NCI-H1694 (cell line): ENCODE data around the gene MEF2C.
"Not testable (repeated sequence)": the region's sequence is repeated elsewhere in the genome, so short reads cannot be mapped to it uniquely, and the experiment has no call there.

ENCODE experiments used
- DNase-seq: peaks from one replicate; lab custom pipeline; 2025; lab: John Stamatoyannopoulos, UW

MEF2C gene

GRCh38 chr5:88798933-88799332 lies 84.1 kb downstream of the MEF2C start:
- DNase-seq: not testable (repeated sequence)

GRCh38 chr5:88793797-88794196 lies 89.2 kb downstream of the MEF2C start:
- DNase-seq: not testable (repeated sequence)

DNA sequence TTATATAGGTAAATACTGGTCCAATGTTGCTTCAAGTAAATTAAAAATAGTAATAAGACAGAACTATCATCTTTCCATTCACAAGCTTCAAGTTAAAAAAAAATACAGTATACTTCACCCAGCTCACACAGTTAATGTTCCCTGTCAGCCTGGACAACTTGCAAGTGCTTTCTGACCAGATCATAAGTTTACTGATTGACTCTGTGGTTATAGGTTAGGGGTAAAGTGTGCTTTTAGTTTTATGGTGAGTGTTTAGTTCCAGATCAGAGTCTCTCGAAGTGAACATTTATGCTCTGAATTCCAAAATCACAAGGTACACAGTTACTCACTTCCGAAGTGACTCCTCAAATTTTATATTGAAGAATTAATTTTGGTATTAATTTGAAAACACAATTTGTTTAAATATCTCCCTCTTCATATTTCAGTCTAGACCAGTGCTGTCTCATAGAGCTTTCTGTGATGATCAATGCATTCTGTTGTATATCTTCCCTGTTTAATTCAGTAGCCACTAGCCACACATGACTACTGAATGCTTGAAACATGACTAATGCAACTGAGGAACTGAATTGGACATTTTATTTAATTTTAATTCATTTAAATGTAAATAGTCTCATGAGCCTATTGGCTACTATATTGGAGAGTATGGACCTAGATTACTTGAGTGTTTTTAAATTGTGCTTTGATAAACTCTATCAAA lies 90.7 kb downstream of the MEF2C start:
- DNase-seq: no peak

DNA sequence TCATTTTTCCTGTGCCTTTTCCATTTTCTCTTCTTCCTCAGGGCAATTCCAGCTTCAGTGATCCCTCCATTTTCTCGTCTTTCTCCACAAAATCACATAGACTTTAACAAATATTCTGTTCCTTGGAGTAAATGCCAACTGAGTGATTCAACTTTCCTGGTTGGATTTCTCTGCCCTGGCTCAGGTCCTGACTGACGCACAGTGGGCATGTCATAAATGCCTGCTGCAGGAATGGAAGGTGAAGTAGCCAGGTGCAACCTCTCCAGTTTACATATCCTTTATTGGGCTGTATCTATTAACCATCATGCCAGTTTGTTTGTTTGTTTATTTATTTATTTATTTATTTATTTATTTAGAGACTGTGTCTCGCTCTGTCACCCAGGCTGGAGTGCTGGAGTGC lies 95.1 kb downstream of the MEF2C start:
- no peak for DNase-seq

DNA sequence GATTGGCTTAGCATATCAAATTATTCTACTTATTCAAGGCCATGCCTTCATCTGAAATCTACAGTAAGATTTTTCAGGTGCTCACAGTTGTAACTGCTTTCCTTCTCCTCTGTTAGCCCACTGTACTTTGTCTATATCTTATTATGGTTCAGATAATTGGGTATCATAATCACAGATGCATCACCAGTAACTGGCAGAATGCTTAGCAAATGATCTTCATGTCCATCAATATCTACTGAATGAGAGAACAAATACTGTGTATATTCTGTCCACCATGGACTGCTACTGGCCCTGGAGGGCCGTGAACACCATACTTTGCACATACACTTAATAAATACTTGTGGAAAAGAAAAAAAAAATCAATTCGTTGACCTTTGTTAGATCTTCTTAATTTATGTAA lies 96.2 kb downstream of the MEF2C start:
- DNase-seq: no peak

DNA sequence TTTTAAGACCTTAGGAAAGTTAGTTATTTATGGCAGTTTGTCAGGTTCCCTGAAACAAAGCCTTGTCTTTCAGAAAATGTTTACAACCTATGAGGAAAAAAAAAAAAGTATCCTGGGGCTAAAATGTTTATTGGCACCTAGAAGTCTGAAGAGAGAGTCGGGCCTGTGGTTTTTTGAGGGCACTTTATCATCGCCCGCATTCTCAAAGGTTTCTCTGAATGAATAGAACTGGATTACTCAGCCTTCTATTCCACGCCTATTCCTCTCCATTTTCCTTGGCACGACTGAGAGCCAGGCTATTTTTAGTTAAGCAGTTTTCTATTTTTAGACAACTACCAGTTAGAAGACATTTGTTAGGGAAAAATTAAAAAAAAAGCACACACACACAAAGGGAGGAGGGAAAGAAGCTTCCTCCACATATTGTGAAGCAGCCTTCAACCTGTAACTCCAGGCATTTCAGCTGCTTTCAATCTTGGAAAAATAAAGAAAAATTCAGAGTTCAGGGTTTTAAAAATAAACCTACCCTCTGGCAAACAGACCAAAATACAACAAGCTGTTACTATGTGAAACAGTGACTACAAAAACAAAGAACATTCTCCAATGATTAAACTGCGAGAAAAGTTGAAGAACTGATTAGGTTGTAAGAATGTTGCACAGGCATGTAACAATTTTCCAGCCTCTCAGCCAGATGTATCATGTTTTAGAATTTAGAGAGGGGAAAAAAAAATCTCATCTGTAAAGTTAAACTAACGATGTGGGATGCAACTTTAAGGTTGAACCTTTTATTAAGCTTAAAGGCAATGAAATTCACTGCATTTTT lies 97.0 kb downstream of the MEF2C start:
- no peak for DNase-seq

- DNase-seq: no peak
Observed at GRCh38 chr5:88782571-88782970, 100.4 kb downstream of the MEF2C start.

DNA sequence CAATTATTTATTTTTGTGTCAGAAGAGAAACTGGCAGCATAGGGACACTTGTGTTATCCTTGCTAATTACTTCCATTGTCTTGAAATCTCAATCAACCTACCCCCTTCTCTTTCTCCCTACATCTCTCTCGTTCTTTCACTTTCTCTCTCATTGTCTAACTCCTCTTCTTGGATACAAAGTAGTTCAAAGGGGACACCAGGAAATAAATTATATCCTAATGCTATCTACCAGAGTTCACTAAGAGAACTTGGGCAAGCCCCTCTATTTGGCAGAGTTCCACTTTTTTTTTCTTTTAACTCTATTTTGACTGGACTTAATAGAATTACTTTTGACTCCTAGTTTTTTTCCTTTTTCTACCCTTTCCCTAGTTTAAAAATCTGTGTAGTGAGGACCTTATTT lies 102.2 kb downstream of the MEF2C start:
- DNase-seq: no peak

DNA sequence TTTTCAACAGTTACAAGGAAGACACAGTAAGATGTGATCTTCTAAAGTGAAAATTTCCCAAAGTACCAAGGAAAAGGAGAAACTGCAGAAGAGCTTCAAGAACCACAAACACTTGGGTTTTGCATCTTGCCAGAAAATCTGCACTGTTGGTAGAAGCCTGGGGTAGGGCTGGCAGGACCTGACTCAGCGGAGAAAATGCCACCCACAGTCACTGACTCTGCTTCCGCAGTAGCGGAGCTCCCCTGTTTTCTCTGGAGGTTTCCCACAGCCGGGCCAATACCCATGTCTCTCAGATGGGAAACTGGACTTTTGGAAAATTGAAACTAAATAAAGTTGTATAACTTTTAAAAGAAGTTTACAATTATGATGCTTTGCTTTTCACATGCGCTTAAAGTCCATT lies 104.2 kb downstream of the MEF2C start:
- DNase-seq: no peak

DNA sequence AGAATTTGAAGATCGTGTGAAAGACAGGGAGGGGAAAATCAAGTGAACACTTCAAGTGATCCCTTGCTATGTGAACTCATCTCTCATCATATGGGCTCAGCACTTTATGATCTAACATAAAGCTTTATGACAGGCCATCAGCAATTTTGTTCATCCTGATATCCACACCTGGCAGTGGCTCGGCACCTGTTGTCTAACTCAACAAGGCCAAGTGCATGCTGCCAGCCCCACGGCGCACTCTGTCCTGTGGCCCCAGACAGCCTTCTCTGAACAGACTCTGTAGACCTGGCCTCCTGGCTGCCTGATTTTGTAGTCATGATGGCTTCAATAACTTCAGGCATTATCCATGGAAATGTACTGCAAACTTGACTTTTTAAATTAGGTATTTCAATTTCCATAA lies 106.3 kb downstream of the MEF2C start:
- no peak for DNase-seq

DNA sequence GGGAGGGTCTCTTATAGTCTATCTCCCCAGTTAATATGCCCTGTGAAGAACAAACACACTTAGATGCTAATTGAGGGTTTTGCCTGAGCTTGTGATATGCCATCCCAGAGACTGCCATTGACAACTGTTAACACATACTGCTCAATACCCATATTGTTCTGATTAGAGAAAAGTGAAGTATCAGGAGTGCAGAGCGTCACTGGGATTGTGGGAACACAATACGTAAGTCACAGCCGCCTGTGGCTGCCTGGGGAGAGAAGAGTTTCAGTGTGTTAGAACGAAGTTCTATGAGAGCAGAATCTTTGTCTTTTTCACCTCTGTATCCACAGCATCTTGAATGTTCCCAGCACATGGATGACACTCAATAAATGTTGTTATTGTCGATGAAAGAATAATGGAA lies 110.2 kb downstream of the MEF2C start:
- DNase-seq: no peak

DNA sequence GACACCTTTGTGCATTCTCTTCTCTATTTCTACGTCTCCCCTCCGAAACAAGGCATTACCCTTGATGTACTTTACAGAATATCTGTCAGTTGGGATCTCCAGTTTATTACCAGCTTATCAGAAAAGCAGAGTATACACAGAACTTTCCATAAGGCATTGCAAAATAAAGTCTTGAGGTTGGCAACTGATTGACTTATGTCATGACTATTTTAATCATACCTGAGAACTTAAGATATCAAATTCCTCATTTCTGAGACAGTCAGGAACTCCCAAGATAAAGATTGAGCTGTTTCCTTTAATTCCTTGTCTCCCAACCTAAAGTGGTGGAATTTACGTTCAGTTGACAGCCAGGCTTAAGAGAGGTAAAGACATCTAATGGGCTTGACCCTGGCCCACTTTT lies 110.9 kb downstream of the MEF2C start:
- DNase-seq: no peak

GRCh38 chr5:88770276-88771257 lies 112.4 kb downstream of the MEF2C start:
- no peak for DNase-seq

- no peak for DNase-seq
Observed at GRCh38 chr5:88769165-88769564, 113.8 kb downstream of the MEF2C start.

DNA sequence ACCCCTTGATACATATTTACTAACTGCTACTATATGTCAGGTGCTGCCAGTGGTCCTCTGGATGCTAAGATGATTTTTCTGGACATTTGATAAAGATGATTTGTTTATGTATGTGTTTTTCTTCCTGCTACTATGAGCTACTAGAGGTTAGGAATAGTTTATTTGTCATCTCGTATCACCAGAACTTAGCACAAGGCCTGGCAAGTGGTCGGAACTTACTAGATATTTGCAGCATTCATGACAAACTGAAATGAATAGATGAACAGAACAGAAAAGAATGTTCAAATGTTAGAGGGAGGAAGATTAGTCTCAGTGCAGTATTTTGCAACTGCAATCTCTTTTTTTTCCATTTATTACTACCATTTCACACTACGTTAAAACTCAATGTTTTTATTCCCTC lies 114.6 kb downstream of the MEF2C start:
- no peak for DNase-seq

DNA sequence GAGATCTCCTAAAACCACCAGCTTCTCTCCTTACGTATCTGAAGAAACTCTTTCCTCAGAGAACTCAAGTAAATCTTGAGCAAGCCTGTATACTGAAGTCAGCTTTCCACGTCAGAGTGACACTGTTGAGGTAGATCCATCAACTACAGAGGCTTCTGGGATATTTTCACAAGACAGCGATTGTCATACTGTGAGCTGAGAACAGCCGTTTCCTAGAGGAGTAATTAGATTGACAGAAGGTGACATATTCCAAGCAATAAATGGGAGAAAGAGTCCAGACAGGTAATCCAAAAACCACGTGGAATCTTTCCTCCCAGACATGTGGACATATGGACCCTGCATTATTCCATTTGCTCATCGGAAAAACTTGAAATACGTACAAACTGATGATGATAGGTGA lies 117.2 kb downstream of the MEF2C start:
- no peak for DNase-seq

DNA sequence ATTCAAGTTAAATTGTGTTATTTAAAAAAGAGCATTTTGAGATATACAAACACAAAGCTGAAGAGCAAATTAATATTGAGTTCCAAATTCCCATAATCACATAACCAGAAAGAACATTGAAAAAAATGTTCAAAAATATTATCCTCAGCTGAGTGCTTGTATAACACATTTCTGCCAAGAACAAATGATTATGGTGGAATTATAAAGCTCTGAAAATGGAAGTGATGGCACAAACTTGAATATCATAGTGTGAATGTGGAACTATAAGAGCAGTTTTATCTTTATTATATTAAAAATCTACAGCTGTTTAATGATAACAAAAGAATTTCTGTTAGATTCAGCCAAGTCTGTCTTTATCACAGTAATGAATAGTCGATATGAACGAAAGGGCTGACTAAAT lies 117.8 kb downstream of the MEF2C start:
- DNase-seq: no peak

DNA sequence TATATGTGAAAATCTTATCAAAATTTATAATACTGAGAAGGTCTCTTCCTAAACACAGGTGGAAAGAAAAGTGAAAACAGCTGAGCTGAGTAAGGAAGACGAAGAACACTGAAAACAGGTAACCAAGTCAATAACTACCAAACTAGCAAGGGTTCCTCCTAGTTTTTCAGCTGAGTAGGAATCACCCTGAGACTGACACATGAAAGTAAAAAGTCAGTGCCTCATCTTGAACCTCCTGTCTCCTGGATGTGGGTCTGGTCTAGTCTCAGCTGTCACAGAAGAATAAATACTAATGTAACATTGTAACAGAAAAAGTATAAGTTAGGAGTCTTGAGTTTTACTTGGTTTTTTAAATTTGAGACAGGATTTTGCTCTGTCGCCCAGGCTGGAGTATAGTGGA lies 121.0 kb downstream of the MEF2C start:
- DNase-seq: no peak

- no peak for DNase-seq
Observed at GRCh38 chr5:88761269-88761850, 121.6 kb downstream of the MEF2C start.

DNA sequence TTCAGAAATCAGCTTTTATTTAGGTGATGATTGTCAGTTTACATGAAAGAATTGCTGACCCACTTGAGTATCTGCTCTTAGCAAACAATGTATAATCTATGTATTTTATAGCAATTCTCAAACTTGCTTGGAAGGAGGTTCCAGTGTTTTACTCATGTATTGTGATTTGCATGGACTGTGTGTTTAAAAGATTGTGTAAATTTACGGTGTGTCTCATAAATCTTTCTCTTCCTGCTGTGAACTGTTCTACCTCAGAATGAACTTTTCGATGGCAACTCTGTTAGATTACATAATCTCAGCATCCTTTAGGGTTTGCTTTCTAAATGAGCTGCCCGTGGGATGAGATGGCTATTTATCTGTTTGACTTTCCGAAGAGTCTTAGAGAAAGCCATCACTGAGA lies 122.5 kb downstream of the MEF2C start:
- DNase-seq: no peak

- no peak for DNase-seq
Observed at GRCh38 chr5:88758591-88758990, 124.4 kb downstream of the MEF2C start.

- no peak for DNase-seq
Observed at GRCh38 chr5:88758184-88758583, 124.8 kb downstream of the MEF2C start.
